ENCODE results near the gene AGAP4.
"Not testable (repeated sequence)": the region's sequence is repeated elsewhere in the genome, so short reads cannot be mapped to it uniquely, and the experiment has no call there.

The AGAP4 gene

GRCh38 chr10:45847400-45847799 is at the start of gene AGAP4:
AGAP4 (minus strand) TSS chr10:45847500; CDS start chr10:45847347, 153 bp downstream.
- not testable (repeated sequence) for DNase-seq

- not testable (repeated sequence) for DNase-seq
These were observed 43.4 kb upstream of the AGAP4 start for GRCh38 chr10:45890721-45891120.

GRCh38 chr10:45889539-45890230 is 42.4 kb upstream of the AGAP4 start:
- DNase-seq = not testable (repeated sequence)

GRCh38 chr10:45882880-45883279 is 35.6 kb upstream of the AGAP4 start:
- not testable (repeated sequence) for DNase-seq

GRCh38 chr10:45865404-45865803 is 18.1 kb upstream of the AGAP4 start:
- DNase-seq = not testable (repeated sequence)

- not testable (repeated sequence) for DNase-seq
These were observed 17.0 kb upstream of the AGAP4 start for GRCh38 chr10:45864264-45864663.

- not testable (repeated sequence) for DNase-seq
These were observed 16.3 kb upstream of the AGAP4 start for GRCh38 chr10:45863632-45864031.

- DNase-seq = not testable (repeated sequence)
These were observed 10.6 kb upstream of the AGAP4 start for GRCh38 chr10:45857931-45858330.

- DNase-seq = peak; percentile 37
These were observed 1.2 kb upstream of the AGAP4 start for GRCh38 chr10:45848467-45848866.

- not testable (repeated sequence) for DNase-seq
These were observed 24.4 kb downstream of the AGAP4 start for GRCh38 chr10:45822918-45823317.

- DNase-seq = not testable (repeated sequence)
These were observed 27.0 kb downstream of the AGAP4 start for GRCh38 chr10:45820107-45820830.

GRCh38 chr10:45819552-45819951 is 27.7 kb downstream of the AGAP4 start:
- no peak for DNase-seq

- no peak for DNase-seq
These were observed 29.4 kb downstream of the AGAP4 start for GRCh38 chr10:45817912-45818311.

GRCh38 chr10:45817130-45817859 is 30.0 kb downstream of the AGAP4 start:
- no peak for DNase-seq

- DNase-seq = not testable (repeated sequence)
These were observed 33.2 kb downstream of the AGAP4 start for GRCh38 chr10:45814146-45814545.

- DNase-seq = not testable (repeated sequence)
These were observed 34.3 kb downstream of the AGAP4 start for GRCh38 chr10:45812959-45813358.

- no peak for DNase-seq
These were observed 36.2 kb downstream of the AGAP4 start for GRCh38 chr10:45811075-45811474.

GRCh38 chr10:45809837-45810236 is 37.5 kb downstream of the AGAP4 start:
- peak; percentile 16 for DNase-seq

GRCh38 chr10:45804996-45805395 is 42.3 kb downstream of the AGAP4 start:
- not testable (repeated sequence) for DNase-seq

- not testable (repeated sequence) for DNase-seq
These were observed 44.0 kb downstream of the AGAP4 start for GRCh38 chr10:45803060-45804010.

GRCh38 chr10:45794761-45795160 is 52.5 kb downstream of the AGAP4 start:
- DNase-seq = not testable (repeated sequence)
